K562 (cell line): Measurements from ENCODE around the gene RSPH9. TPM values are rescaled to one million over a fixed set of nuclear protein-coding genes. Genes with fewer than 3 reads are reported as not detected.

ENCODE experiments used
- ARID3B ChIP-seq: fragments of 250-450 bp; sonication (Bioruptor Pico); IDR thresholded peaks from 2 replicates; pipeline ENCODE4 v1.4.0; 2020; ENCODE audit warnings: borderline replicate concordance
- E2F4 ChIP-seq: sonication (generic); formaldehyde crosslinking; IDR thresholded peaks from 2 replicates; pipeline ENCODE4 v1.8.0; 2022; ENCODE audit warnings: mild to moderate bottlenecking, low read depth, missing genetic modification reagents
- EGR1 ChIP-seq: fragments of 450-650 bp; conservative IDR thresholded peaks from 2 replicates; pipeline ENCODE4 v1.6.1; 2017; ENCODE audit warnings: mild to moderate bottlenecking
- GABPB1 ChIP-seq: sonication (generic); formaldehyde crosslinking; IDR thresholded peaks from 2 replicates; pipeline ENCODE4 v1.8.0; 2022; ENCODE audit warnings: mild to moderate bottlenecking, missing genetic modification reagents
- MTF1 ChIP-seq: fragments of 250-450 bp; sonication (Bioruptor Pico); IDR thresholded peaks from 2 replicates; pipeline ENCODE4 v1.9.0; 2021; ENCODE audit warnings: moderate library complexity, mild to moderate bottlenecking, inconsistent platforms, borderline replicate concordance
- NFIX ChIP-seq: fragments of 250-450 bp; sonication (Bioruptor Pico); IDR thresholded peaks from 2 replicates; pipeline ENCODE4 v1.4.0; 2020; ENCODE audit warnings: low read depth, mild to moderate bottlenecking, moderate library complexity
- PURB ChIP-seq: sonication (generic); formaldehyde crosslinking; IDR thresholded peaks from 2 replicates; pipeline ENCODE4 v1.9.0; 2021; ENCODE audit warnings: low read depth, mild to moderate bottlenecking, missing genetic modification reagents
- RHOXF2B ChIP-seq: fragments of 250-450 bp; sonication (Bioruptor Pico); conservative IDR thresholded peaks from 2 replicates; pipeline ENCODE4 v1.5.1; 2021
- RNF2 ChIP-seq: sonication (generic); IDR thresholded peaks from 2 replicates; pipeline ENCODE4 v1.6.1; 2016
- THRAP3 ChIP-seq: fragments of 450-650 bp; IDR thresholded peaks from 2 replicates; pipeline ENCODE4 v1.6.1; 2016; ENCODE audit warnings: mild to moderate bottlenecking, inconsistent platforms, borderline replicate concordance
- ZBTB11 ChIP-seq, 3 experiments: fragments of 200-800 bp in 1 of 3; fragments of 250-450 bp in 1 of 3; fragments of 450-650 bp in 1 of 3; sonication (Bioruptor Pico) in 1 of 3; sonication (Bioruptor generic) in 1 of 3; formaldehyde crosslinking in 1 of 3; IDR thresholded peaks; 2 replicates each; pipeline versions ENCODE4 v1.6.1 to v1.8.0; 2016 to 2022; ENCODE audit warnings: mild to moderate bottlenecking in 2 of 3, missing genetic modification characterization in 2 of 3, missing compliant biosample characterization in 1 of 3, moderate library complexity in 1 of 3
- ZNF24 ChIP-seq: fragments of 450-650 bp; IDR thresholded peaks from 2 replicates; pipeline ENCODE4 v1.6.1; 2016
- ZNF592 ChIP-seq: fragments of 450-650 bp; IDR thresholded peaks from 2 replicates; pipeline ENCODE4 v1.6.1; 2017; ENCODE audit warnings: antibody characterized with exemption, mild to moderate bottlenecking
- ZNF655 ChIP-seq: fragments of 250-450 bp; sonication (Bioruptor Pico); IDR thresholded peaks from 2 replicates; pipeline ENCODE4 v1.5.0; 2021
- polyA plus RNA-seq, 8 experiments: library from polyadenylated mRNA; depleted of rRNA in 4 of 8; stranded (reverse) in 5 of 8; unstranded in 3 of 8; fragments of >200 nt; fragmentation: Nextera tagmentation in 2 of 8; fragmentation: Illumina TruSeq in 1 of 8; extraction: Ambion mirVana in 2 of 8; extraction: Trizol in 1 of 8; gene quantifications; 2 replicates each; pipeline versions ENCODE4 v1.2.1 to v1.2.3, GENCODE V29; 2011 to 2014; ENCODE audit warnings: inconsistent platforms in 1 of 8, missing spikeins in 1 of 8
- total RNA-seq, 7 experiments: library from RNA; depleted of rRNA in 6 of 7; stranded (reverse); fragments of >200 nt in 6 of 7; fragmentation: Illumina TruSeq in 2 of 7; extraction: Trizol in 2 of 7; gene quantifications; 2 replicates each; pipeline versions ENCODE4 v1.2.1 to v1.2.3, GENCODE V29; 2011 to 2021; ENCODE audit warnings: low replicate concordance in 1 of 7

The RSPH9 gene
- total and polyA plus RNA-seq, 9 of the 15 experiments (the other 6 are each of a cell fraction or from before 2014, with no cell fraction given): 0.05 to 0.60 (median 0.39) TPM; not detected in 6

- peak; percentile 55; the same call in 1 of the 2 replicates for TF ChIP-seq GABPB1
- no peak for TF ChIP-seq MTF1 (CRISPR knock-in tag)
- TF ChIP-seq PURB (CRISPR knock-in tag): no peak
- peak; percentile 6; the same call in 1 of the 2 replicates for TF ChIP-seq ZNF24
- no peak for TF ChIP-seq ARID3B (CRISPR knock-in tag)
- no peak for TF ChIP-seq ZNF655 (CRISPR knock-in tag)
- 0 out of 2 replicates have a peak, but pooled peaks have one; percentile 48 for TF ChIP-seq ZNF592
- no peak for TF ChIP-seq RHOXF2B (CRISPR knock-in tag)
- TF ChIP-seq THRAP3: no peak
- no peak for TF ChIP-seq EGR1
- no peak for TF ChIP-seq E2F4 (CRISPR knock-in tag)
- no peak for TF ChIP-seq ZBTB11 (CRISPR knock-in tag; IDR thresholded peaks at IDR 0.05)
- no peak for TF ChIP-seq RNF2
- TF ChIP-seq NFIX (CRISPR knock-in tag): no peak
These were observed 22.7 kb downstream of the RSPH9 start (continued) for GRCh38 chr6:43667245-43668150.
